Cardiac muscle cell (in vitro differentiated cells and primary cell): Measurements from ENCODE around the gene CUEDC1. TPM values are rescaled to one million over a fixed set of nuclear protein-coding genes. Genes with fewer than 3 reads are reported as not detected.
A peak's percentile ranks its signal among the peaks of the same experiment; 100 is the strongest.

Experiments used
- DNase-seq, 2 donors: peaks; one replicate each; pipeline versions ENCODE4 v3.0.0 to v3.0.0-alpha.2; 2010 to 2017; ENCODE audit warnings: low read depth in 1 of 2, low spot score in 1 of 2
- H3K27ac ChIP-seq: fragments of 200-600 bp; sonication (generic); 2 replicates; pipeline ENCODE4 v1.5.1; 2016
- H3K27me3 ChIP-seq: fragments of 200-600 bp; sonication (generic); 2 replicates; pipeline ENCODE4 v1.6.0; 2016; ENCODE audit warnings: control low read depth
- H3K36me3 ChIP-seq: fragments of 200-600 bp; sonication (generic); 2 replicates; pipeline ENCODE4 v1.5.1; 2016; ENCODE audit warnings: control low read depth
- H3K4me1 ChIP-seq: fragments of 200-600 bp; sonication (generic); 2 replicates; pipeline ENCODE4 v1.8.1; 2017; ENCODE audit warnings: low read depth, mild to moderate bottlenecking, mixed run types
- H3K4me3 ChIP-seq: fragments of 200-600 bp; sonication (generic); 2 replicates; pipeline ENCODE4 v1.5.1; 2016; ENCODE audit warnings: mild to moderate bottlenecking
- H3K9me3 ChIP-seq: fragments of 200-600 bp; sonication (generic); 2 replicates; pipeline ENCODE4 v1.5.1; 2017; ENCODE audit warnings: low read depth, mild to moderate bottlenecking, control low read depth
- polyA plus RNA-seq: library from polyadenylated mRNA; unstranded; fragments of >200 nt; fragmentation: Nextera tagmentation; extraction: Ambion mirVana; gene quantifications from 2 replicates; pipeline ENCODE4 v1.2.1, GENCODE V29; 2016
- total RNA-seq: library from RNA; depleted of rRNA; stranded (reverse); fragments of >200 nt; gene quantifications from 2 replicates; pipeline ENCODE4 v1.2.3, GENCODE V29; 2016
- TF ChIP-seq, protein P1 (sequence below): IDR thresholded peaks from 2 replicates; pipeline ENCODE4 v1.5.1; 2012; ENCODE audit warnings: low read depth, mild to moderate bottlenecking, low read length

The CUEDC1 gene
- total and polyA plus RNA-seq, 2 experiments from 2014 or later: 10.9 to 18.3 TPM

DNA sequence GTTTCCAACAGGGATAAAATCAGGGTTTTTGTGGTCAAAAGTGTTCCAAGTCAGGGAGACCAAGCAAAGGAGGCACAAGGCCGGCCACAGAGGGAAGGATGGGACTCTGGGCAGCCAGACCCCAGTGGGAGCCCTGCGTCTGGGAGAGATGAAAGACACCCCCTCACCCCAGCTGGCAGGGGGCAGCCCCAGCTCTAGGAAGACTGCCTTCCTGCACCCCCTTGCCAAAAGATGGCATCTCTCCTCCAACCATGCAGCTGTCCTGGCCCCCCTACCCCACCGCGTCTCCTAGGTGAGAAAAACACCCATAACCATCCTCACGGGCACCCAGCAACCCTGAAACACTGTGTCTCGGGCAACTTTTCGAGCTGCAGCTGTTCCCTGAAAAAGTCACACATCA lies 51.3 kb downstream of the CUEDC1 start:
- DNase-seq: no peak
- Histone ChIP-seq H3K27me3 (no peaks in the 10 kb centered on the region), H3K9me3 (no peaks in the 10 kb centered on the region), H3K36me3 (no peaks in the 10 kb centered on the region), H3K27ac (no peak overlapping the region), H3K4me1 (peaks cover 16% of the 10 kb centered on the region), H3K4me3 (no peak overlapping the region)
- TF ChIP-seq, protein P1, sequence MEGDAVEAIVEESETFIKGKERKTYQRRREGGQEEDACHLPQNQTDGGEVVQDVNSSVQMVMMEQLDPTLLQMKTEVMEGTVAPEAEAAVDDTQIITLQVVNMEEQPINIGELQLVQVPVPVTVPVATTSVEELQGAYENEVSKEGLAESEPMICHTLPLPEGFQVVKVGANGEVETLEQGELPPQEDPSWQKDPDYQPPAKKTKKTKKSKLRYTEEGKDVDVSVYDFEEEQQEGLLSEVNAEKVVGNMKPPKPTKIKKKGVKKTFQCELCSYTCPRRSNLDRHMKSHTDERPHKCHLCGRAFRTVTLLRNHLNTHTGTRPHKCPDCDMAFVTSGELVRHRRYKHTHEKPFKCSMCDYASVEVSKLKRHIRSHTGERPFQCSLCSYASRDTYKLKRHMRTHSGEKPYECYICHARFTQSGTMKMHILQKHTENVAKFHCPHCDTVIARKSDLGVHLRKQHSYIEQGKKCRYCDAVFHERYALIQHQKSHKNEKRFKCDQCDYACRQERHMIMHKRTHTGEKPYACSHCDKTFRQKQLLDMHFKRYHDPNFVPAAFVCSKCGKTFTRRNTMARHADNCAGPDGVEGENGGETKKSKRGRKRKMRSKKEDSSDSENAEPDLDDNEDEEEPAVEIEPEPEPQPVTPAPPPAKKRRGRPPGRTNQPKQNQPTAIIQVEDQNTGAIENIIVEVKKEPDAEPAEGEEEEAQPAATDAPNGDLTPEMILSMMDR: no peak

DNA sequence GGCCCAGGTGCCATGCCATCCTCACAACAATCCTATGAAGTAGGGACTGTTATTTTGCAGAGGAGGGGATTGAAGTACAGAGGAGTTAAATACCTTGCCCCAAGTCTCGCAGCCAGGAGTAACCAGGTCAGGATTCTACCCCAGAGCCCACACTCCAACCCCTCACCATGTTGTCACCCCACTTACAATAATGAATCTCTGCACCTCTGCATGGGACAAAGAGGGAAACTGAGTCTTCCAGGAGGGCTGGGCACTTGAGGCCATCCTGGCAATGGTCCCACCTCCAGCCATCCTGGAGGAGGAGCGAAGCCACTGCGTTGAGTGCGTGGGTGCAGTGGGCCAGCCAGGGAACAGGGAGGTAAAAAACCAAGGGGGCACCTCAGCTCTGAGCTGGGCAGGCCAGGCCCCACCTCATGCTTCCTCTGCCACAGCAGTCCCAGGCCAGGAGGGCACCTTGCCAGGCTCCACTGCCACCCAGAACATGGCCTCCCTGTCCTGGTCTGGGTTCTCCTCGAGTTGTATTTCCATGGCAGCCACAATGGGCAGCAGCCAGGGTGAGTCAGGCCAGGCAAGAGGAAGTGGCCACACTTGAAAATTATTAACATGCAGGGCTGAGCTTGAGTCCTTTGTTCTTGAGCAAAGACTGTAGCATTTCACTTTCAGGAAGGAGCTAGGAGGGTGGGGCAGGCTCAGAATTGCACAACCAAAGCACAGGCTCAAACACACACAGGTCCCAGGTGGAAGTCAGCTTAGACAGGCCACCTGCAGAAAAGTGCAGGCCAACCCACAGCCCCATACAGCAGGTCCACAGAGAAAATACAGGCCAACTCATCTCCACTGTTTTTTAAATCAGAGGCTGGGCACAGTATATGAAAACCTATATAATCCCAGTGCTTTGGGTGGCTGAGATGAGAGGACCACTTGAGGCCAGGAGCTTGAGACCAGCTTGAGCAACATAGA lies 52.1 kb downstream of the CUEDC1 start:
- Histone ChIP-seq H3K9me3 (no peaks in the 10 kb centered on the region), H3K27me3 (no peaks in the 10 kb centered on the region), H3K27ac (no peak overlapping the region), H3K4me3 (no peak overlapping the region), H3K4me1 (peaks cover 24% of the 10 kb centered on the region), H3K36me3 (no peaks in the 10 kb centered on the region)
- DNase-seq: peak in 1 of 2 donors; percentile 82
- TF ChIP-seq, protein P1: no peak

DNA sequence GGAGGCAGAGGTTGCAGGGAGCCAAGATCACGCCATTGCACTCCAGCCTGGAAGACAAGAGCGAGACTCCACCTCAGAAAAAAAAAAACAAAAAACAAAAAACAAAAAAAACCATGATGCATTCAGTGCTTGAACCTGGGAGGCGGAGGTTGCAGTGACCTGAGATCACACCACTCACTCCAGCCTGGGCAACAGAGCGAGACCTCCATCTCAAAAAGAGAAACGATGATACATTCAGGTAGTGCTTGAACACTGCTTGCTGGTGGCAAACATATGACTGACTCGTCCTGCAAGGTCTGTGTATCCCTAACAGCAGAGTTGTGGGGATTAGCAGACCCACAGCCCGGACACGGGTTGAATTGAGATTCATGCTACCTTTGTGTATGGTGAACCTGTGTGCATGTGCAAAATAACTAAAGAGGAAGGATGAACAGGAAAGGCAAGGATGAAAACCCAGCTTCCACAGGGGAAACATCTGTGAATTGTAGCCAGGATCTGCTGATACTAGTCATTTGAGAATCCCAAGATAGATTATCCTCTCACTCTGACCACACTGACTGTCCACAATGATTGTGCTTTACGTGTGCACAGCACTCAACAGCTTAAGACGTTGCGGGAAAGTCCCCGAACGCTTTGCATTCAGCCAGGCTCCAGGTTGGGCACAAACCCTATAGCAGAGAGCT lies 53.0 kb downstream of the CUEDC1 start:
- Histone ChIP-seq H3K27me3 (no peaks in the 10 kb centered on the region), H3K4me1 (peaks cover 26% of the 10 kb centered on the region), H3K9me3 (no peaks in the 10 kb centered on the region), H3K36me3 (no peaks in the 10 kb centered on the region), H3K4me3 (no peak overlapping the region), H3K27ac (no peak overlapping the region)
- TF ChIP-seq, protein P1: no peak
- DNase-seq: no peak

DNA sequence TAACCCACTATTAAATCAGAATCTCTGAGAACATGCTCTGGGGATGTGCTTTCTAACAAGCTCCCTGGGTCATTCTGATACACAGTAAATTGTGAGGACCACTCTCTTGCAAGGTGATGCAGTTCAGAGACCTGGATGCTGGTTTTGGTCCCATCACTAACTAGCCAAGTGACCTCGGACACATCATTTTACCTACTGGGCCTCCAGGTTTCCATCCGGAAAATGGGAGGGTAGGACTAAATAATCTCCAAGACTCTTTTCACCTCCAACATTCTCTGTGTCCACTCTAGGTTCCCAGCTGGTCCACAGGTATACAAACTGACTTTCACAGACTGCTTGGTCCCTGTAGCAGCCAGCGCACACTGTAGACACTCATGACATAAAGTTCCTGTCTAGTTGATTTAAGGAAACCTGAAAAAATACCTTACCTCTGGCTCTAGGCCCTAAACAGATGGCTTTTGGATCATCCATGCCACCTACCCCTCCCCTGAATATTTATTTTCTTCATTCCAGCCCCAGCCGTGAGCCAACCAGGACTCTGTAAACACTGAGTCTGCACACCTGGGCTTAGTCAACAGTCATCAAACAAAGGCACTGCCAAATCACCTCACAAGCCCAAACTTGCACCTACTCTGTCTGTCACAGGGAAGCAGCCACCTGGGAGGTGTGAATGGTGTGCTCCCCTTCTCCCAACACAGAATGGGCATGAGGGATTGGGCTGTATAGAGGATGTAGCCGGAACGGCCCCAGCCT lies 54.0 kb downstream of the CUEDC1 start:
- TF ChIP-seq, protein P1: no peak
- no peaks in the 10 kb centered on the region for H3K27me3 ChIP-seq
- no peaks in the 10 kb centered on the region for H3K36me3 ChIP-seq
- H3K4me1 ChIP-seq: peaks cover 26% of the 10 kb centered on the region
- H3K27ac ChIP-seq: no peak overlapping the region
- H3K9me3 ChIP-seq: no peaks in the 10 kb centered on the region
- no peak overlapping the region for H3K4me3 ChIP-seq
- DNase-seq: no peak

DNA sequence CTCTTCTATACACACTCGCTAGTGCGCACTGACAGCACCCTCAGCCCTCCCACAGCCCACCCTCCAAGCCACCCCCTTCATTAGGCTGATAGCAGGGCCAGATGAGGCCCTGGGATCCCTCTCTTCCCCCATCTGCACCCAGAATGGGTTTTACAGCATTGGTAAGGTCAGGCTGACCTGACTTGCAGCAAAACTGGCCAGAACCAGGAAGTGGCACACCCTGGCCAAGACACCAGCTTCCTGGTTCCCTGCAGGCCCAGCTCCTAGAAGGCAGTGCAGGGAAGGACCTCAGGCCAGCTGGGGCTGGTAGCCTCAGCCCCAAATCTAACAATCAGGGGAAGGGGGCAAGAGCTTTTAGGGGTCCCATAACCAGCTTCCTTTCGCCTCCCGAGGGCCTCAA lies 55.4 kb downstream of the CUEDC1 start:
- H3K27me3 ChIP-seq: no peaks in the 10 kb centered on the region
- peak overlapping the region; percentile 92 for H3K27ac ChIP-seq
- peaks cover 25% of the 10 kb centered on the region for H3K4me1 ChIP-seq
- TF ChIP-seq, protein P1: no peak
- no peak overlapping the region for H3K4me3 ChIP-seq
- no peaks in the 10 kb centered on the region for H3K9me3 ChIP-seq
- no peaks in the 10 kb centered on the region for H3K36me3 ChIP-seq
- DNase-seq: no peak
